Panc1 (cell line): Measurements from ENCODE around the gene TIMM22. TPM values are rescaled to one million over a fixed set of nuclear protein-coding genes. Genes with fewer than 3 reads are reported as not detected.

Experiments
- ATAC-seq: fragments of 200-7000 bp; cut with Tn5 transposase; 2 replicates; pipeline ENCODE4 v1.9.1; 2020; ENCODE audit warnings: mild to moderate bottlenecking, moderate library complexity
- BruUV-seq: library from RNA; stranded (reverse); fragments of 400-500 nt; replicated peaks from 2 replicates; lab custom pipeline; 2021; lab: Mats Ljungman, UMichigan
- CTCF ChIA-PET: fragments of 300-600 bp; sonication (Branson Sonifier 250); formaldehyde crosslinking; loops from one replicate; lab custom pipeline; 2022; ENCODE audit warnings: antibody characterized with exemption; lab: Charles Lee
- POLR2A ChIA-PET: fragments of 300-600 bp; sonication (Branson Sonifier 250); formaldehyde crosslinking; loops from one replicate; lab custom pipeline; 2022; ENCODE audit warnings: antibody characterized with exemption; lab: Charles Lee
- DNase-seq: peaks from one replicate; pipeline ENCODE4 v3.0.0-alpha.2; 2010; ENCODE audit warnings: low read depth, low spot score
- H3K27ac ChIP-seq: 2 replicates; pipeline ENCODE4 v1.5.1; 2011; ENCODE audit warnings: mild to moderate bottlenecking, low read length, inconsistent platforms
- H3K27me3 ChIP-seq: fragments of 200-500 bp; sonication (Bioruptor generic); 2 replicates; pipeline ENCODE4 v1.6.0; 2014; ENCODE audit warnings: low read length, inconsistent platforms; ENCODE audit not compliant: control insufficient read depth, insufficient read depth
- H3K36me3 ChIP-seq: fragments of 200-500 bp; sonication (Bioruptor generic); 2 replicates; pipeline ENCODE4 v1.5.1; 2014; ENCODE audit warnings: inconsistent platforms, mild to moderate bottlenecking, low read length, moderate library complexity; ENCODE audit not compliant: control insufficient read depth, insufficient read depth
- H3K4me1 ChIP-seq: 2 replicates; pipeline ENCODE4 v1.5.1; 2011; ENCODE audit warnings: inconsistent platforms, mild to moderate bottlenecking, low read length, moderate library complexity; ENCODE audit not compliant: control insufficient read depth, insufficient read depth
- H3K4me3 ChIP-seq, 2 experiments: 2 replicates each; pipeline ENCODE4 v1.5.1; 2011 to 2012; ENCODE audit warnings: low read depth in 2 of 2, low read length in 2 of 2, mild to moderate bottlenecking in 2 of 2, inconsistent platforms in 1 of 2, moderate library complexity in 1 of 2
- H3K9me3 ChIP-seq: fragments of 200-500 bp; sonication (Bioruptor generic); 2 replicates; pipeline ENCODE4 v1.5.1; 2014; ENCODE audit warnings: low read depth, mild to moderate bottlenecking, inconsistent platforms, low read length, moderate library complexity; ENCODE audit not compliant: control insufficient read depth, insufficient read depth
- POLR2AphosphoS5 ChIP-seq: IDR thresholded peaks from 2 replicates; pipeline ENCODE4 v1.6.1; 2012; ENCODE audit warnings: mild to moderate bottlenecking, low read depth, low read length, moderate library complexity
- REST ChIP-seq, 2 experiments: IDR thresholded peaks; 2 replicates each; pipeline ENCODE4 v1.6.1; 2011 to 2012; ENCODE audit warnings: low read depth in 2 of 2, control low read depth in 1 of 2, low read length in 1 of 2, mild to moderate bottlenecking in 1 of 2, moderate library complexity in 1 of 2; ENCODE audit not compliant: insufficient read depth in 1 of 2
- SIN3A ChIP-seq: IDR thresholded peaks from 2 replicates; pipeline ENCODE4 v1.6.1; 2012; ENCODE audit warnings: low read depth, mild to moderate bottlenecking, low read length, moderate library complexity, borderline replicate concordance; ENCODE audit not compliant: insufficient read depth
- TCF7L2 ChIP-seq: IDR thresholded peaks from 2 replicates; pipeline ENCODE4 v1.6.1; 2011; ENCODE audit warnings: mild to moderate bottlenecking, low read depth, low read length, inconsistent platforms
- in situ Hi-C: cut with HindIII; loops from 2 replicates; pipeline ENCODE4 v1.10.0; 2016; ENCODE audit warnings: low sequenced_read_pairs, low pct_unique_long_range_greater_than_20kb
- intact Hi-C: fragments of 100-400 bp; cut with micrococcal nuclease; formaldehyde crosslinking; loops from one replicate; pipeline ENCODE4 v1.10.0; 2022; ENCODE audit not compliant: unreplicated experiment
- total RNA-seq: library from RNA; stranded (reverse); gene quantifications from one replicate; pipeline ENCODE4 v1.2.1, GENCODE V29; 2021; ENCODE audit not compliant: unreplicated experiment
- TF ChIP-seq, protein P1 (sequence below): fragments of 450-650 bp; IDR thresholded peaks from 2 replicates; pipeline ENCODE4 v1.5.1; 2017; ENCODE audit warnings: mild to moderate bottlenecking

Gene TIMM22
- total RNA-seq, 1 experiment from 2014 or later = 10.2 TPM

DNA sequence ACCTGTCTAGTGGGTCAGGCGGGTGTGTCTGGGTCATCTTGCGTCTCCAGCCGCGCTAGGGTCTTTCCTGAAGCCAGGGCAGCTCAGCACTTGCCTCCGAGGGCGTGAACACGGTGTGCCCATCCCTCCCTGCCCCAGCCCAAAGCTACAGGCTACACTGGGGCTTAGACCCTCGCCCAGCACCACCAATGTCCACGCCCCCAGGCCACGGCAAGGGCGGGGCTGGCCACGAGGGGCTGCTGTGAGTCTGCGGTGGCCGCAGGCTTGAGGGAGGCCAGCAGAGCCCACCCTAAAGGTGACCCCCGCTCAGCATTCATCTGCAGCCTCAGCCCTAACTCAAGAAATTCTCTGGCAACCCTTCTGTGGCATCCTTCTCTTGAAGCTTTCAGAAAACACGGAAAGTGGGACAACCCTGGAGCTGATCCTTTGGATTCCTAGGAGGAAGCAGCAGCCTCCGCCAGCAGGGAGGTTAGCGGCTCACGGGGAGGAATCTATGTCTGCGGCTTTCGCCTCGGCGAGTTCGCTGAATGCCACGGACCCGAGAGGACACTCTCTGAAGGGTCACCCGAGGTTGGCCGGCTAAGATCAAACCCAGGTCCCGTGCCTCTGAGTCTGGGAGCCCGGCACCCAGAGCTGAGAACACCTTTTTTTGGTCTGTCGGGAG is 41.7 kb downstream of the TIMM22 start:
- Histone ChIP-seq H3K27me3 (no peaks in the 10 kb centered on the region), H3K4me1 (peaks cover 6% of the 10 kb centered on the region), H3K27ac (no peak overlapping the region), H3K4me3 (no peak overlapping the region), H3K9me3 (no peaks in the 10 kb centered on the region), H3K36me3 (no peaks in the 10 kb centered on the region)
- intact Hi-C loops = no loop called here
- ATAC-seq (no peak), DNase-seq (no peak)
- in situ Hi-C loops = no loop called here
- ChIA-PET CTCF (no interaction called here), POLR2A (no interaction called here)
- TF ChIP-seq, protein P1, sequence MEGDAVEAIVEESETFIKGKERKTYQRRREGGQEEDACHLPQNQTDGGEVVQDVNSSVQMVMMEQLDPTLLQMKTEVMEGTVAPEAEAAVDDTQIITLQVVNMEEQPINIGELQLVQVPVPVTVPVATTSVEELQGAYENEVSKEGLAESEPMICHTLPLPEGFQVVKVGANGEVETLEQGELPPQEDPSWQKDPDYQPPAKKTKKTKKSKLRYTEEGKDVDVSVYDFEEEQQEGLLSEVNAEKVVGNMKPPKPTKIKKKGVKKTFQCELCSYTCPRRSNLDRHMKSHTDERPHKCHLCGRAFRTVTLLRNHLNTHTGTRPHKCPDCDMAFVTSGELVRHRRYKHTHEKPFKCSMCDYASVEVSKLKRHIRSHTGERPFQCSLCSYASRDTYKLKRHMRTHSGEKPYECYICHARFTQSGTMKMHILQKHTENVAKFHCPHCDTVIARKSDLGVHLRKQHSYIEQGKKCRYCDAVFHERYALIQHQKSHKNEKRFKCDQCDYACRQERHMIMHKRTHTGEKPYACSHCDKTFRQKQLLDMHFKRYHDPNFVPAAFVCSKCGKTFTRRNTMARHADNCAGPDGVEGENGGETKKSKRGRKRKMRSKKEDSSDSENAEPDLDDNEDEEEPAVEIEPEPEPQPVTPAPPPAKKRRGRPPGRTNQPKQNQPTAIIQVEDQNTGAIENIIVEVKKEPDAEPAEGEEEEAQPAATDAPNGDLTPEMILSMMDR = no peak
- TF ChIP-seq REST (IDR thresholded peaks at IDR 0.05; ENCODE audit: insufficient read depth in 1 of 2, low read depth in 2 of 2, low read length in 1 of 2) = no peak
- TF ChIP-seq POLR2AphosphoS5 = no peak
- TF ChIP-seq TCF7L2 = no peak
- no peak for TF ChIP-seq SIN3A
- no TSS peak for BruUV-seq

DNA sequence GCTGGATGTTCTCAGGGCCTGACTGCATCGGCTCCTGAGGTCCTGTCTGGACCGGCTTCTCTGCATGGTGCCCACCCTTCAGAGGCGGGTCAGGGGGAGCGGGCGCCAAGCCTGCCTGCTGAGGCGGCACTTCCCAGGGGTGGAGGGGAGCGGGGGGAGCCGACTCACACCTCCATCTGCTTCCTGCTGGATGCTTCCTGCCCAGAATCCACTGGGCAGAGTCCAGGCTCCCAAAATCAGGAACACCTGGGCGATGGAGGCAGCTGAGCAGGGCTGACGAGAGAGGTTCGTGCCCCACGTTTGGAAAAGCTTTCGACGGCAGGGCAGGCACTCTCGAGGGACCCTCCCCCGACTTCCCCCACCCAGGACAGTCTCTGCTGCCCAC is 42.2 kb downstream of the TIMM22 start:
- ChIA-PET CTCF (no interaction called here), POLR2A (no interaction called here)
- H3K27ac ChIP-seq = no peak overlapping the region
- no TSS peak for BruUV-seq
- H3K4me1 ChIP-seq = peaks cover 6% of the 10 kb centered on the region
- ATAC-seq (no peak), DNase-seq (no peak)
- no peak overlapping the region for H3K4me3 ChIP-seq
- intact Hi-C loops (no loop called here), in situ Hi-C loops (no loop called here)
- TF ChIP-seq REST (IDR thresholded peaks at IDR 0.05; ENCODE audit: insufficient read depth in 1 of 2, low read depth in 2 of 2, low read length in 1 of 2) = no peak
- TF ChIP-seq TCF7L2 = no peak
- TF ChIP-seq, protein P1 = no peak
- TF ChIP-seq SIN3A = no peak
- TF ChIP-seq POLR2AphosphoS5 = no peak
- H3K27me3 ChIP-seq = no peaks in the 10 kb centered on the region
- no peaks in the 10 kb centered on the region for H3K9me3 ChIP-seq
- H3K36me3 ChIP-seq = no peaks in the 10 kb centered on the region
